ENCODE results near the gene NCOA1.

GRCh38 chr2:24542269-24542872 lies 51.3 kb downstream of the NCOA1 start:
- no peak for TF ChIP-seq CTCF (IDR thresholded peaks at IDR 0.05; ENCODE audit: low read length)
- no peak for TF ChIP-seq EZH2 (IDR thresholded peaks at IDR 0.05; ENCODE audit: borderline replicate concordance, low read length)
